GM12878 (cell line): ENCODE measurements around the gene ADGRL3. TPM values are rescaled to one million over a fixed set of nuclear protein-coding genes. Genes with fewer than 3 reads are reported as not detected.

Experiments used
- ATAC-seq: fragments of 200-7000 bp; cut with Tn5 transposase; 3 replicates; pipeline ENCODE4 v1.9.1; 2020; ENCODE audit warnings: mild to moderate bottlenecking, moderate library complexity
- BruUV-seq: library from RNA; stranded (reverse); fragments of 400-500 nt; replicated peaks from 2 replicates; lab custom pipeline; 2021; lab: Mats Ljungman, UMichigan
- CTCF ChIA-PET: fragments of 300-600 bp; sonication (Branson Sonifier 250); formaldehyde crosslinking; extraction: SDS; loops from one replicate; lab custom pipeline; 2021; ENCODE audit warnings: inconsistent platforms; lab: Yijun Ruan, JAX
- POLR2A ChIA-PET: fragments of 350-600 bp; formaldehyde crosslinking; extraction: SDS; loops from one replicate; lab custom pipeline; 2021; ENCODE audit warnings: inconsistent platforms; lab: Charles Lee
- RAD21 ChIA-PET: fragments of 300-600 bp; sonication (Branson Sonifier 250); formaldehyde crosslinking; loops from one replicate; lab custom pipeline; 2023; ENCODE audit warnings: antibody characterized with exemption; ENCODE audit not compliant: unreplicated experiment; lab: Charles Lee
- SMC1A ChIA-PET: fragments of 300-600 bp; sonication (Branson Sonifier 250); formaldehyde crosslinking; loops from one replicate; lab custom pipeline; 2023; ENCODE audit not compliant: unreplicated experiment, uncharacterized antibody; lab: Charles Lee
- DNase-seq: peaks from one replicate; pipeline ENCODE4 v3.0.0-alpha.2; 2011; ENCODE audit warnings: low read depth, low spot score
- FAIRE-seq: peaks from 3 replicates; lab custom pipeline; 2011; peaks lifted over from hg19 to GRCh38; lab: Jason Lieb, UNC
- H2AFZ ChIP-seq: 2 replicates; pipeline ENCODE4 v1.6.0; 2011; ENCODE audit warnings: low read depth, low read length, control low read depth; ENCODE audit not compliant: control insufficient read depth
- H3K27ac ChIP-seq: 2 replicates; pipeline ENCODE4 v1.5.1; 2011; ENCODE audit warnings: control low read depth; ENCODE audit not compliant: control insufficient read depth, insufficient read depth
- H3K27me3 ChIP-seq, 2 experiments: replicated peaks in 1 of 2; 2 replicates each; pipeline versions ENCODE4 v1.6.0 to v1.6.1; 2011; ENCODE audit warnings: low read length in 1 of 2; ENCODE audit not compliant: control insufficient read depth in 2 of 2, insufficient read depth in 2 of 2
- H3K36me3 ChIP-seq, 2 experiments: 2 replicates each; pipeline ENCODE4 v1.5.1; 2011; ENCODE audit warnings: low read length in 1 of 2; ENCODE audit not compliant: control insufficient read depth in 2 of 2, insufficient read depth in 2 of 2
- H3K4me1 ChIP-seq: 2 replicates; pipeline ENCODE4 v1.6.1; 2011; ENCODE audit warnings: mild to moderate bottlenecking, low read length, moderate library complexity, mixed read lengths; ENCODE audit not compliant: control insufficient read depth, insufficient read depth
- H3K4me2 ChIP-seq: 2 replicates; pipeline ENCODE4 v1.6.0; 2011; ENCODE audit warnings: control low read depth; ENCODE audit not compliant: control insufficient read depth, insufficient read depth
- H3K4me3 ChIP-seq: fragments of 200-600 bp; sonication (generic); 2 replicates; pipeline ENCODE4 v1.5.1; 2016
- H3K79me2 ChIP-seq: 2 replicates; pipeline ENCODE4 v1.6.0; 2011; ENCODE audit warnings: low read length; ENCODE audit not compliant: control insufficient read depth, insufficient read depth
- H3K9ac ChIP-seq: 2 replicates; pipeline ENCODE4 v1.8.0; 2011; ENCODE audit warnings: low read length, control low read depth, mixed read lengths; ENCODE audit not compliant: control insufficient read depth, insufficient read depth
- H3K9me3 ChIP-seq: replicated peaks from 3 replicates; pipeline ENCODE4 v1.5.1; 2011; ENCODE audit warnings: mild to moderate bottlenecking, low read length; ENCODE audit not compliant: control insufficient read depth, insufficient read depth
- H4K20me1 ChIP-seq: 2 replicates; pipeline ENCODE4 v1.6.0; 2011; ENCODE audit not compliant: control insufficient read depth, insufficient read depth
- ASH2L ChIP-seq: fragments of 300-600, 200-600 bp; sonication (generic); IDR thresholded peaks from 2 replicates; pipeline ENCODE4 v1.6.1; 2017; ENCODE audit warnings: low read depth, mild to moderate bottlenecking, borderline replicate concordance
- CTCF ChIP-seq, 3 experiments: IDR thresholded peaks in 2 of 3; conservative IDR thresholded peaks in 1 of 3; 2 replicates each; pipeline ENCODE4 v1.5.1; 2011; ENCODE audit warnings: low read depth in 3 of 3, low read length in 3 of 3, mild to moderate bottlenecking in 3 of 3, control low read depth in 2 of 3, moderate library complexity in 2 of 3, inconsistent platforms in 1 of 3, mixed read lengths in 1 of 3; ENCODE audit not compliant: control insufficient read depth in 2 of 3, insufficient read depth in 1 of 3; ENCODE audit errors: extremely low read depth in 1 of 3
- EED ChIP-seq: sonication (generic); IDR thresholded peaks from 2 replicates; pipeline ENCODE4 v1.6.1; 2016; ENCODE audit warnings: antibody characterized with exemption, low read depth
- EGR1 ChIP-seq, 2 experiments: IDR thresholded peaks; 1 replicate in 1 of 2; 2 replicates in 1 of 2; pipeline ENCODE4 v1.6.1; 2011 to 2012; ENCODE audit warnings: low read depth in 2 of 2, low read length in 2 of 2, borderline replicate concordance in 1 of 2, mild to moderate bottlenecking in 1 of 2, moderate library complexity in 1 of 2
- FOXM1 ChIP-seq: IDR thresholded peaks from 2 replicates; pipeline ENCODE4 v1.6.1; 2012; ENCODE audit warnings: low read depth, mild to moderate bottlenecking, inconsistent platforms, low read length, moderate library complexity
- IRF3 ChIP-seq: fragments of 450-650 bp; IDR thresholded peaks from 2 replicates; pipeline ENCODE4 v1.6.1; 2014; ENCODE audit warnings: mild to moderate bottlenecking
- IRF4 ChIP-seq: IDR thresholded peaks from 2 replicates; pipeline ENCODE4 v1.6.1; 2011; ENCODE audit warnings: low read depth, low read length
- MTA2 ChIP-seq: fragments of 450-650 bp; IDR thresholded peaks from 2 replicates; pipeline ENCODE4 v1.6.1; 2016; ENCODE audit warnings: low read depth, mild to moderate bottlenecking, moderate library complexity
- NFIC ChIP-seq: IDR thresholded peaks from 2 replicates; pipeline ENCODE4 v1.6.1; 2012; ENCODE audit warnings: low read depth, mild to moderate bottlenecking, inconsistent platforms, low read length, moderate library complexity
- POU2F2 ChIP-seq: IDR thresholded peaks from 3 replicates; pipeline ENCODE4 v1.6.1; 2011; ENCODE audit warnings: low read depth, mild to moderate bottlenecking, low read length, borderline replicate concordance
- RFX5 ChIP-seq: IDR thresholded peaks from 2 replicates; pipeline ENCODE4 v1.6.1; 2011; ENCODE audit warnings: low read depth, low read length, improper control_type of control experiment
- SIN3A ChIP-seq: IDR thresholded peaks from 2 replicates; pipeline ENCODE4 v1.6.1; 2012; ENCODE audit warnings: low read depth, low read length, improper control_type of control experiment
- SMC3 ChIP-seq: IDR thresholded peaks from 2 replicates; pipeline ENCODE4 v1.6.1; 2011; ENCODE audit warnings: low read length, improper control_type of control experiment, borderline replicate concordance
- SPI1 ChIP-seq: IDR thresholded peaks from 2 replicates; pipeline ENCODE4 v1.6.1; 2011; ENCODE audit warnings: low read depth, mild to moderate bottlenecking, low read length, moderate library complexity, borderline replicate concordance; ENCODE audit not compliant: insufficient read depth
- TARDBP ChIP-seq: IDR thresholded peaks from 2 replicates; pipeline ENCODE4 v1.6.1; 2016; ENCODE audit warnings: borderline replicate concordance
- ZBED1 ChIP-seq: IDR thresholded peaks from 2 replicates; pipeline ENCODE4 v1.6.1; 2016; ENCODE audit warnings: borderline replicate concordance
- ZNF384 ChIP-seq: IDR thresholded peaks from 2 replicates; pipeline ENCODE4 v1.6.1; 2012; ENCODE audit warnings: low read depth, mild to moderate bottlenecking, low read length, improper control_type of control experiment, borderline replicate concordance
- WGBS: methylation state at CpG from one replicate; pipeline ENCODE4 v1.1.6; 2016; ENCODE audit warnings: low lambda C conversion rate; ENCODE audit not compliant: insufficient replicate concordance, insufficient coverage; ENCODE audit errors: missing lambda C conversion rate; 5-methylcytosine and 5-hydroxymethylcytosine counted together
- in situ Hi-C: fragments of 300-500 bp; cut with MboI; formaldehyde crosslinking; loops from 9 replicates; pipeline ENCODE4 v1.14.3; 2018; ENCODE audit warnings: mixed read lengths
- intact Hi-C: fragments of 100-400 bp; cut with micrococcal nuclease; formaldehyde crosslinking; loops from one replicate; pipeline ENCODE4 v1.14.2; 2022; ENCODE audit not compliant: unreplicated experiment
- polyA plus RNA-seq, 11 experiments: library from polyadenylated mRNA; depleted of rRNA in 4 of 11; unstranded in 6 of 11; stranded (reverse) in 5 of 11; fragments of >200 nt; fragmentation: Nextera tagmentation in 4 of 11; fragmentation: Illumina TruSeq in 1 of 11; extraction: Ambion mirVana in 4 of 11; extraction: Trizol in 1 of 11; gene quantifications; 1 replicate in 1 of 11; 2 replicates in 10 of 11; pipeline versions ENCODE4 v1.2.1 to v1.2.3, GENCODE V29; 2011 to 2016; ENCODE audit warnings: inconsistent platforms in 2 of 11, missing spikeins in 2 of 11, low read depth in 1 of 11
- total RNA-seq, 4 experiments: library from RNA; depleted of rRNA in 3 of 4; stranded (reverse); fragments of >200 nt in 3 of 4; fragmentation: Illumina TruSeq in 1 of 4; extraction: Trizol in 1 of 4; gene quantifications; 2 replicates each; pipeline versions ENCODE4 v1.2.1 to v1.2.3, GENCODE V29; 2013 to 2021
- TF ChIP-seq, protein P1 (sequence below): fragments of 450-650 bp; IDR thresholded peaks from 2 replicates; pipeline ENCODE4 v1.6.1; 2017; ENCODE audit warnings: mild to moderate bottlenecking, moderate library complexity

Gene ADGRL3
- total and polyA plus RNA-seq, 10 of the 15 experiments (the other 5 are each of a cell fraction or from before 2014, with no cell fraction given), result 1.1 TPM; not detected in 9

DNA sequence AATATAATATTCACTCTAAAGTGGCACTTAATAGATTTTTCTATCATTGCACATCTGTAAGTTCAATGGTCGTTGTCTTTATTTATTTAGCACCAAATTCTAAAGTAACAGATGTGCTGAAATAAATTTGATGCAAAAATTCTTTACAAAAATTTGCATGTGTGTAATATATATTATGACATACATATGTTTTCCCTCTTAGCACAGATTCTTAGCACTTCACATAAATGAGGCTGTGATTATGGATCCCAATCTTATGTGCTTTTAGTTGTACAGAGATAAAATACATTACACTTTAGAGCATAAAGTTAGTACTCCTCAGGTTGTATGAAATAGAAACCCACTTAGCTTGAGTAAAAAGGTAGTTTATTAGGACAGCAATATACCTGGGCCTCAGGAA is 915.1 kb downstream of the ADGRL3 start (continued):
- TF ChIP-seq ASH2L, result no peak

- Histone ChIP-seq H3K4me3 (no peak overlapping the region), H3K27ac (no peak overlapping the region), H3K4me1 (no peaks in the 10 kb centered on the region), H3K79me2 (no peaks in the 10 kb centered on the region), H3K27me3 (no peaks in the 10 kb centered on the region), H3K9ac (no peak overlapping the region), H3K36me3 (no peaks in the 10 kb centered on the region), H2AFZ (no peak overlapping the region), H3K9me3 (no peaks in the 10 kb centered on the region), H3K4me2 (no peak overlapping the region), H4K20me1 (no peaks in the 10 kb centered on the region)
- FAIRE-seq, result no peak
- intact Hi-C loops (no loop called here), in situ Hi-C loops (no loop called here)
- ChIA-PET CTCF (no interaction called here), POLR2A (no interaction called here), SMC1A (interaction anchor here (1.5 kb wide), 1 partner anchor 12 kb away, joined by 3 read pairs; no protein-coding TSS in a partner anchor), RAD21 (no interaction called here)
- WGBS, result 75% methylated on average over 2 of the region's 2 CpGs
- no TSS peak for BruUV-seq
- ATAC-seq, result no peak
- DNase-seq, result no peak
- TF ChIP-seq FOXM1 (no peak), ZBED1 (no peak), SMC3 (no peak), RFX5 (no peak), CTCF (IDR thresholded peaks at IDR 0.05 in 2 of 3, conservative IDR thresholded peaks at IDR 0.05 in 1 of 3; ENCODE audit: control insufficient read depth in 2 of 3, extremely low read depth in 1 of 3, insufficient read depth in 1 of 3, low read depth in 3 of 3, low read length in 3 of 3) (no peak), NFIC (no peak), ZNF384 (no peak), POU2F2 (no peak), EGR1 (IDR thresholded peaks at IDR 0.05; ENCODE audit: borderline replicate concordance in 1 of 2, low read depth in 2 of 2, low read length in 2 of 2) (no peak), TARDBP (no peak), IRF3 (no peak), SIN3A (no peak), IRF4 (no peak), EED (no peak), MTA2 (no peak), SPI1 (no peak)
- TF ChIP-seq, protein P1, sequence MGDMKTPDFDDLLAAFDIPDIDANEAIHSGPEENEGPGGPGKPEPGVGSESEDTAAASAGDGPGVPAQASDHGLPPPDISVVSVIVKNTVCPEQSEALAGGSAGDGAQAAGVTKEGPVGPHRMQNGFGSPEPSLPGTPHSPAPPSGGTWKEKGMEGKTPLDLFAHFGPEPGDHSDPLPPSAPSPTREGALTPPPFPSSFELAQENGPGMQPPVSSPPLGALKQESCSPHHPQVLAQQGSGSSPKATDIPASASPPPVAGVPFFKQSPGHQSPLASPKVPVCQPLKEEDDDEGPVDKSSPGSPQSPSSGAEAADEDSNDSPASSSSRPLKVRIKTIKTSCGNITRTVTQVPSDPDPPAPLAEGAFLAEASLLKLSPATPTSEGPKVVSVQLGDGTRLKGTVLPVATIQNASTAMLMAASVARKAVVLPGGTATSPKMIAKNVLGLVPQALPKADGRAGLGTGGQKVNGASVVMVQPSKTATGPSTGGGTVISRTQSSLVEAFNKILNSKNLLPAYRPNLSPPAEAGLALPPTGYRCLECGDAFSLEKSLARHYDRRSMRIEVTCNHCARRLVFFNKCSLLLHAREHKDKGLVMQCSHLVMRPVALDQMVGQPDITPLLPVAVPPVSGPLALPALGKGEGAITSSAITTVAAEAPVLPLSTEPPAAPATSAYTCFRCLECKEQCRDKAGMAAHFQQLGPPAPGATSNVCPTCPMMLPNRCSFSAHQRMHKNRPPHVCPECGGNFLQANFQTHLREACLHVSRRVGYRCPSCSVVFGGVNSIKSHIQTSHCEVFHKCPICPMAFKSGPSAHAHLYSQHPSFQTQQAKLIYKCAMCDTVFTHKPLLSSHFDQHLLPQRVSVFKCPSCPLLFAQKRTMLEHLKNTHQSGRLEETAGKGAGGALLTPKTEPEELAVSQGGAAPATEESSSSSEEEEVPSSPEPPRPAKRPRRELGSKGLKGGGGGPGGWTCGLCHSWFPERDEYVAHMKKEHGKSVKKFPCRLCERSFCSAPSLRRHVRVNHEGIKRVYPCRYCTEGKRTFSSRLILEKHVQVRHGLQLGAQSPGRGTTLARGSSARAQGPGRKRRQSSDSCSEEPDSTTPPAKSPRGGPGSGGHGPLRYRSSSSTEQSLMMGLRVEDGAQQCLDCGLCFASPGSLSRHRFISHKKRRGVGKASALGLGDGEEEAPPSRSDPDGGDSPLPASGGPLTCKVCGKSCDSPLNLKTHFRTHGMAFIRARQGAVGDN, result no peak
Observed at GRCh38 chr4:62117886-62118285, 917.8 kb downstream of the ADGRL3 start.
